Osteocyte (in vitro differentiated cells): Measurements from ENCODE around the gene ANAPC10. TPM values are rescaled to one million over a fixed set of nuclear protein-coding genes. Genes with fewer than 3 reads are reported as not detected.

Source experiments
- DNase-seq: peaks from one replicate; pipeline ENCODE4 v3.0.0; 2021; ENCODE audit warnings: mixed read lengths; ENCODE audit not compliant: unreplicated experiment; ENCODE audit errors: extremely low spot score
- H3K27ac Mint-ChIP-seq: one replicate; pipeline ENCODE4 v1.8.0; 2021; ENCODE audit warnings: mild to moderate bottlenecking, mixed read lengths; ENCODE audit not compliant: unreplicated experiment
- H3K27me3 Mint-ChIP-seq: one replicate; pipeline ENCODE4 v1.8.0; 2021; ENCODE audit warnings: mixed read lengths; ENCODE audit not compliant: unreplicated experiment
- H3K36me3 Mint-ChIP-seq: one replicate; pipeline ENCODE4 v1.8.0; 2021; ENCODE audit warnings: mixed read lengths; ENCODE audit not compliant: unreplicated experiment
- H3K4me1 Mint-ChIP-seq: one replicate; pipeline ENCODE4 v1.8.0; 2021; ENCODE audit warnings: mixed read lengths; ENCODE audit not compliant: unreplicated experiment
- H3K4me3 Mint-ChIP-seq: one replicate; pipeline ENCODE4 v1.8.0; 2021; ENCODE audit warnings: mild to moderate bottlenecking, moderate library complexity, mixed read lengths; ENCODE audit not compliant: unreplicated experiment
- H3K9me3 Mint-ChIP-seq: one replicate; pipeline ENCODE4 v1.8.0; 2021; ENCODE audit warnings: mixed read lengths; ENCODE audit not compliant: unreplicated experiment
- total RNA-seq: library from RNA; stranded (reverse); gene quantifications from 2 replicates; pipeline ENCODE4 v1.2.1, GENCODE V29; 2021
- TF ChIP-seq, protein P1 (sequence below): fragments of 200-600 bp; sonication (generic); IDR thresholded peaks from 2 replicates; pipeline ENCODE4 v1.5.0; 2021; ENCODE audit warnings: antibody characterized with exemption, mild to moderate bottlenecking, moderate library complexity

ANAPC10 gene
- total RNA-seq, 1 donor from 2014 or later = 16.8 TPM

DNA sequence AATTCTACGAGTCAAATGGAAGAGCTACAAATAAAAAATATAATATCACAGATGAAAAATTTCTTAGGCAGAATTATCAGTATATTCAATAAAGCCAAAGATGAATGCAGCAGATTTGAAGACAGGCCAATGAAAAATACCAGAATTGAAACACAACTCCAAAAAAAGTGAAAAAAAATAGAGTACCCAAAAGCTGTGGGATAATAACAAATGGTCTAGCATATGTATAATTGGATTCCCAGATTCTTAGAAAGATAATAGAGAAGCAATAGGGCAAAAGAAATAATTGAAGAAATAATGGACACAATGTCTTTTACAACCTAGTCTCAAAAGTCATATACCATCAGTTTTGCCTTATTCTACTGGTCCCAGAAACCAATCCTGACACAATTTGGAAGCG is 4.4 kb downstream of the ANAPC10 start:
- TF ChIP-seq, protein P1, sequence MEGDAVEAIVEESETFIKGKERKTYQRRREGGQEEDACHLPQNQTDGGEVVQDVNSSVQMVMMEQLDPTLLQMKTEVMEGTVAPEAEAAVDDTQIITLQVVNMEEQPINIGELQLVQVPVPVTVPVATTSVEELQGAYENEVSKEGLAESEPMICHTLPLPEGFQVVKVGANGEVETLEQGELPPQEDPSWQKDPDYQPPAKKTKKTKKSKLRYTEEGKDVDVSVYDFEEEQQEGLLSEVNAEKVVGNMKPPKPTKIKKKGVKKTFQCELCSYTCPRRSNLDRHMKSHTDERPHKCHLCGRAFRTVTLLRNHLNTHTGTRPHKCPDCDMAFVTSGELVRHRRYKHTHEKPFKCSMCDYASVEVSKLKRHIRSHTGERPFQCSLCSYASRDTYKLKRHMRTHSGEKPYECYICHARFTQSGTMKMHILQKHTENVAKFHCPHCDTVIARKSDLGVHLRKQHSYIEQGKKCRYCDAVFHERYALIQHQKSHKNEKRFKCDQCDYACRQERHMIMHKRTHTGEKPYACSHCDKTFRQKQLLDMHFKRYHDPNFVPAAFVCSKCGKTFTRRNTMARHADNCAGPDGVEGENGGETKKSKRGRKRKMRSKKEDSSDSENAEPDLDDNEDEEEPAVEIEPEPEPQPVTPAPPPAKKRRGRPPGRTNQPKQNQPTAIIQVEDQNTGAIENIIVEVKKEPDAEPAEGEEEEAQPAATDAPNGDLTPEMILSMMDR = no peak
- Mint-ChIP-seq H3K27me3 (no peaks in the 10 kb centered on the region), H3K4me3 (no peak overlapping the region), H3K4me1 (peaks cover 14% of the 10 kb centered on the region), H3K27ac (no peak overlapping the region), H3K36me3 (peaks cover 52% of the 10 kb centered on the region), H3K9me3 (peaks cover 17% of the 10 kb centered on the region)
- no peak for DNase-seq

DNA sequence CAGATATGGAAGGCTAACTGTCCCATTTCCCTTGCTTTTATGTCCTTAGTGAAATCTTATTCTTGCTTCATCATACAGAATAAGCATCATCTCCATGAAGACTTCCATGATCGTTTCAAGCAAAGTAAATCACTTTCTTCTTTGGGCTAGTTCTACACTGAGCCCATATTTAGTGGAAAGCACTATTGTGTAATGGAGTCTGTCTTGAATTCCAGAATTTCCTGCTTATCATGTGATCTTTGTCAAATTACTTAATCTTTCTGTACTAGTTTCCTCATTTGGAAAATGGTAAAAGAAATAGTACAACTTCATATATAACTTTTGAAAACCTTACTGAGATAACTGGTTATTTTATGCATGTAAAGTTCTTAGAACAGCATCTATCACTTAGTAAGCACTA is 7.6 kb downstream of the ANAPC10 start:
- H3K27me3 Mint-ChIP-seq = no peaks in the 10 kb centered on the region
- H3K9me3 Mint-ChIP-seq = peaks cover 17% of the 10 kb centered on the region
- peaks cover 59% of the 10 kb centered on the region for H3K36me3 Mint-ChIP-seq
- peaks cover 2% of the 10 kb centered on the region for H3K4me1 Mint-ChIP-seq
- DNase-seq = no peak
- H3K4me3 Mint-ChIP-seq = no peak overlapping the region
- no peak overlapping the region for H3K27ac Mint-ChIP-seq
- TF ChIP-seq, protein P1 = no peak

DNA sequence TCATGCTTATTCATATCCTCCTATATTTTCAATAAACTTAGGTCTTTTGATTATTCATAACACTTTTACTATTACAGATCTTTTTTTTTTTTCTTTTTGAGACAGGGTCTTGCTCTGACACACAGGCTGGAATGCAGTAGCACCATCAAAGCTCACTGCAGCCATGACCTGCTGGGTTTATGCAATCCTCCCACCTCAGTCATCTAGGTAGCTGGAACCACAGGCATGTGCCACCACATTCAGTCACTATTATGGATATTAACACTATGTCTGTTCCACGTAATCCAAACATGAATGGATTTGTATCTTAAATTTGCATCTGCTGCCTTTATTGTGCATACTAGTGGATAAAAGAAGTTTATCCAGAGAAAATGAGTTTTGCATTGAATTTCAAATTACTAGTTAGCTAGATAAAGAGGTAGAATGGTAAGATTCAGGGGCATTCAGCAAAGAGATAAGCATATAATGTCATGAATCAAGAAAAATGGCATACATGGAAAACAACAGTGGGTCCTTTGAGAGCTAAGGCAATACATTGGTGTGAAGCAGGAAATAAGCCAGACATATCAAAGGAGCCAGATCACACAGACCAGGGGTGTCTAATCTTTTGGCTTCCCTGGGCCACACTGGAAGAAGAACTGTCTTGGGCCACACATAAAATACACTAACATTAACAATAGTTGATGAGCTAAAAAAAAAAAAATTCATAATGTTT is 13.9 kb downstream of the ANAPC10 start:
- Mint-ChIP-seq H3K27me3 (no peaks in the 10 kb centered on the region), H3K36me3 (peaks cover 22% of the 10 kb centered on the region), H3K27ac (no peak overlapping the region), H3K9me3 (no peaks in the 10 kb centered on the region), H3K4me1 (peaks cover 4% of the 10 kb centered on the region), H3K4me3 (no peak overlapping the region)
- DNase-seq = no peak
- TF ChIP-seq, protein P1 = no peak

DNA sequence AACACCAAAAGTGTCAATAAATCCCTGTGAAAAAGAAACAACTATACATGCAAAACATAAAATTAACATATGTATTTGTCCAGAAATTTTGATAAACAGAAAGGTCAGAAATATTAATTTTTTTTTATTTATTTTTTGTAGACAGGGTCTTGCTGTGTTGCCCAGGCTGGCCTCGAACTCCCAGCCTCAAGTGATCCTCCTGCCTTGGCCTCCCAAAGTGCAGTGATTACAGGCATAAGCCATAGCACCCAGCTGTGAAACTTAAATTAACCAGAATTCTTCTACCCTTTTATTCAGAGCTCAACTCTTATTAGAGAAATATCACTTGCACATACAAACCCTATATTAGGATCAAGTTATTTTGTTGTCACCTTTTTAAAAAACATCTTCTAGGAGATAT is 16.2 kb downstream of the ANAPC10 start:
- no peak for DNase-seq
- no peak overlapping the region for H3K4me3 Mint-ChIP-seq
- peaks cover 4% of the 10 kb centered on the region for H3K4me1 Mint-ChIP-seq
- TF ChIP-seq, protein P1 = no peak
- H3K9me3 Mint-ChIP-seq = peaks cover 14% of the 10 kb centered on the region
- H3K27me3 Mint-ChIP-seq = no peaks in the 10 kb centered on the region
- peaks cover 32% of the 10 kb centered on the region for H3K36me3 Mint-ChIP-seq
- no peak overlapping the region for H3K27ac Mint-ChIP-seq

DNA sequence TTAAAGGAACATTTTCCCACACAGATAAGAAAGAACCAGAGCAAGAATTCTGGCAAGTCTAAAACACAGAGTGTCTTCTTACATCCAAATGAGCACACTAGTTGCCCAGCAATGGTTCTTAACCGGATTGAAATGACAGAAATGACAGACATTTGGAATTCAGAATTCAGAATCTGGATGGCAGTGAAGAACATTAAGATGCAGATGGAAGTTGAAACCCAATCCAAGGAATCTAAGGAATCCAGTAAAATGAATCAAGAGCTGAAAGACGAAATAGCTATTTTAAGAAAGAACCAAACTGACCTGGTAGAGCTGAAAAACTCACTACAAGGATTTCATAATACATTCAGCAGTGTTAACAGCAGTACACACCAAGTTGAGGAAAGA is 21.5 kb downstream of the ANAPC10 start:
- Mint-ChIP-seq H3K4me3 (no peak overlapping the region), H3K27ac (no peak overlapping the region), H3K9me3 (peaks cover 14% of the 10 kb centered on the region), H3K27me3 (no peaks in the 10 kb centered on the region), H3K36me3 (peaks cover 32% of the 10 kb centered on the region), H3K4me1 (peaks cover 6% of the 10 kb centered on the region)
- no peak for DNase-seq
- TF ChIP-seq, protein P1 = no peak
